ENCODE results near the gene FOXS1.

Gene FOXS1

DNA sequence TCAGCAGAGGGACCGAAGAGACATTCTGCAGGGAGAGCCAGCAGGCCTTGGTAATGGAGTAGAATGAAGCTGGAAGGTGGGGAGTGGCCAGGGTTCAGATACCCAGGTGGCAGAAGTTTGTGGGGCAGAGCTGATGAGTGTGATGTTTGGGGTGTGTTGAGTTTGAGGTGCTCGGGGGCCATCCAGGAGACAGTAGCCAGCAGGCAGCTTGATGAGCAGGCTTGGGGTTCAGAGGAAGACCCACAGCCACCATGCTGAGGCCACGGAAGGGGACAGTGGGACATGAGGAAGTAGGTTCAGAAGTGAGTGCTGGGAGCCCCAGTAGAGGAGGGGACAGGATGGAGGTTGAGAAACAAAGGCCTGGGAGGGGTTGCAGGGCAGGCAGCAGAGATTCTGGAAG is 11.1 kb upstream of the FOXS1 start:
- no peak overlapping the region for H3K4me3 ChIP-seq (ENCODE audit: low read length)
- no peak for DNase-seq (ENCODE audit: low read depth)
- TF ChIP-seq, protein P1, sequence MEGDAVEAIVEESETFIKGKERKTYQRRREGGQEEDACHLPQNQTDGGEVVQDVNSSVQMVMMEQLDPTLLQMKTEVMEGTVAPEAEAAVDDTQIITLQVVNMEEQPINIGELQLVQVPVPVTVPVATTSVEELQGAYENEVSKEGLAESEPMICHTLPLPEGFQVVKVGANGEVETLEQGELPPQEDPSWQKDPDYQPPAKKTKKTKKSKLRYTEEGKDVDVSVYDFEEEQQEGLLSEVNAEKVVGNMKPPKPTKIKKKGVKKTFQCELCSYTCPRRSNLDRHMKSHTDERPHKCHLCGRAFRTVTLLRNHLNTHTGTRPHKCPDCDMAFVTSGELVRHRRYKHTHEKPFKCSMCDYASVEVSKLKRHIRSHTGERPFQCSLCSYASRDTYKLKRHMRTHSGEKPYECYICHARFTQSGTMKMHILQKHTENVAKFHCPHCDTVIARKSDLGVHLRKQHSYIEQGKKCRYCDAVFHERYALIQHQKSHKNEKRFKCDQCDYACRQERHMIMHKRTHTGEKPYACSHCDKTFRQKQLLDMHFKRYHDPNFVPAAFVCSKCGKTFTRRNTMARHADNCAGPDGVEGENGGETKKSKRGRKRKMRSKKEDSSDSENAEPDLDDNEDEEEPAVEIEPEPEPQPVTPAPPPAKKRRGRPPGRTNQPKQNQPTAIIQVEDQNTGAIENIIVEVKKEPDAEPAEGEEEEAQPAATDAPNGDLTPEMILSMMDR (conservative IDR thresholded peaks at IDR 0.05; ENCODE audit: low read length) = no peak

DNA sequence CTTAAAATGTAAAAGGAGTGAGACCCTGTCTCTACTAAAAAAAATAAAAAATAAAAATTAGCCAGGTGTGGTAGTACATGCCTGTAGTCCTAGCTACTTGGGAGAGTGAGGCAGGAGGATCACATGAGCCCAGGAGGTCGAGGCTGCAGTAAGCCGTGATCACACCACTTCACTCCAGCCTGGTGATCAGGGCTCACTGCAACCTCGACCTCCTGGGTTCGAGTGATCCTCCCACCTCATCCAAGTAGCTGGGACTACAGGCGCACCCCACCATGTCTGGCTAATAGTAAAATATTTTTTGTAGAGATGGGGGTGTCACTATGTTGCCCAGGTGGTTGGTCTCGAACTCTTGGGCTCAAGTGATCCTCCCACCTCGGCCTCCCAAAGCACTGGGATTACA is 8.1 kb upstream of the FOXS1 start:
- TF ChIP-seq, protein P1 (conservative IDR thresholded peaks at IDR 0.05; ENCODE audit: low read length) = no peak
- H3K4me3 ChIP-seq (ENCODE audit: low read length) = no peak overlapping the region
- DNase-seq (ENCODE audit: low read depth) = no peak

DNA sequence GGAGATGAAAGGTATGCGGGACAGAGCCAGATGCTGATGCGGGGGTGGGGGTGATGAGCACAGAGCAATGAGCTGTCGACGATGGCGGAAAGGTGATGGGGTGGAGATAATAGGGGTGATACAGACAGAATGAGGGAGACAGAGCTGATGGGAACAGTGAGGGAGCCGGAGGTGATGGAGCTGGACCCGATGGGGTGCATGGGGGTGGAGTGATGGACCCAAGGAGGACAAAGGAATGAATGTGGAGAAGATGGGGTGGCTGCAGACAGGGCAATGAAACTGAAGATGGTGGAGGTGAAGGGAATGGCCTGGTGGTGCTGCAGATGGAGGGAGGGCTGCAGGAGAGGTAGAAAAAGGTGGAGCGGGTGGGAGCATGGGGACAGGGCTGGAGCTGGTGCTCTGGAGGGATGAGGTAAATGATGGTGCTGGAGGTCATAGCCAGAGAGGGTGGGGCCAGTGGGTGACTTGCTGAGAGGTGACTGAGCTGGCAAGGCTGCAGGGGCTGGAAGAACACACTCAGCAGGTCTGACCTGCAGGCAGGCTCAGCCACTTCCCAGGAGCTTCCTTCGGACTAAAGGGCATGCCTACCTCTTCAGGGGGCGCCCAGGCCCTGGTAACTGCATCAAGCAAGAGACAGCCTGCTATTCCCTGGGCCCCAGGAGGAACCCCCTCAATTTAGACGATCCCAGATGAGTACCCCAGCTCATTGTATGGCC is 6.0 kb upstream of the FOXS1 start:
- no peak for DNase-seq (ENCODE audit: low read depth)
- TF ChIP-seq, protein P1 (conservative IDR thresholded peaks at IDR 0.05; ENCODE audit: low read length) = no peak
- H3K4me3 ChIP-seq (ENCODE audit: low read length) = no peak overlapping the region

DNA sequence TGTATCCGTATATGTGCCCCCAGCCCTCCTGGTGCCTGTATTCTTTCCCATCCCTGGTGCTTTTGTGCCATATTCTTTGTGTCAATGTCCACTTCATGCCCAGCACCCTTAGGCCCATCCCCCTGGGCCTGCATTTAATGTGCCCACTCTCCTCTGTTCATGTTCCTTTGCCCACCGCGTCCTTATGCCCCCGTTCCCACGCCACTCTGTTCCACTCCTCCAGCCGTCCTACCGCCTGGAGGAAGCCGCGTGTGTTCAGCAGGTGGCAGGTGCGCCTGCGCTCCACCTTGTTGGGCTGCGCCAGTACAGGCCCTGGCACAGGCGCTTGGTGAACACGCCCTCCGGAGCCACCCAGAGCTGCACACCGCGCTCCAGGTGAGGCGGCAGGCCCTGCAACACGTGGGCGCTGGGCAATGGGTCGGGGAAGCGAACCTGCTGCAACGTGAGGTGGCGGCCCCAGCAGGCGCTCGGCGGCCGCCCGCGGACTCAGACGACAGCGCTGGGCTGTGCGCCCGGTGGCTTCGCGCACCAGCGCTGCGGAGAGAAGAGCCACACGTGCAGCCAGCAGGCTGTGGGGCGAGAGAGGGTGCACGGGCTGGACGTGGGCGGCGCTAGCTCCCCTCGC is 4.0 kb upstream of the FOXS1 start:
- no peak for DNase-seq (ENCODE audit: low read depth)

DNA sequence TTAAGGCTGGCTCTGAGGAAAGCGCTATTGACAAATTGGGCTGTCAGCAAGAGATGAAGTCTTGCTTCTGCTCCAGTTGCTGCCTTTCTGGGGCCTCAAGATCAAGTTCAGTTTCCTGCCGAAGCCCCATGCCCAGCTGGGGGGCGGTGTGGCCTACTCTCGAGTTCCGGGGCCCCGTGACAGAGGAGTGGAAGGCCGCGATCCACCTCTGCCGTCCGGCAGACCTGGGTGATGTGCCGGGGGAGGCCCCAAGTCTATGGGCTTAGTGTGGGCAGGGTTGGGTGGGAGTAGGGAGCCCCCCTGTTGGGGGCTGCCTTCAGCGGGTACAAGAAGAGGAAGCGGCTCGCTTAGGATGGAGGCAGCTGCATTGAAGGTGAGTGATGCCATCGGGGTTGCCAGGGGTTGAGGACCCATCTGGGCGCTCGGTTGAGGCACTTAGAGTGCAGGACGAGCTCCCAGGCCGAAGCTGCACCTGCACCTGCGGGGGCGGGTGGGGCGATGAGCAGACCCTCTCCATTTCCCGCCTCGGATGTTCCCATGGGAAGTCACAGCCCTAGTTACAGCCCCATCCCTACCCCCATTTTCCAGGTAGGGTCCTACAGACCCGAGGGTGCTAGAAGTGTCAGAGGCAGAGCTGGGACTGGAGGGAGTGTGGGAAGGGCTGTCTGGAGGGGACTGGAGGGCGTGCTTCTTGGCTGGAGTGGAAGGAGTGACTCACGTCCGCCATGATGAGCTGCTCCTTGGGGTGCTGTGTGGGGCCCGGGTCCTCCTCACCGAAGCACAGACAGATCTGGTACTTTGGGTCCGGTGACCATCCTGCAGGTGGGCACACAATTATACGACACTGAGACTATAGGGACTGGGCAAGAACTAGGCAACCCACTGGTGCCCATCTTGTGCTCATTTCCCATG is 2.9 kb upstream of the FOXS1 start:
- TF ChIP-seq, protein P1 (conservative IDR thresholded peaks at IDR 0.05; ENCODE audit: low read length) = no peak
- no peak for DNase-seq (ENCODE audit: low read depth)
- H3K4me3 ChIP-seq (ENCODE audit: low read length) = no peak overlapping the region

More for the DNA sequence above, 4.0 kb upstream of the FOXS1 start:
- TF ChIP-seq, protein P1 (conservative IDR thresholded peaks at IDR 0.05; ENCODE audit: low read length) = no peak
- H3K4me3 ChIP-seq (ENCODE audit: low read length) = no peak overlapping the region

DNA sequence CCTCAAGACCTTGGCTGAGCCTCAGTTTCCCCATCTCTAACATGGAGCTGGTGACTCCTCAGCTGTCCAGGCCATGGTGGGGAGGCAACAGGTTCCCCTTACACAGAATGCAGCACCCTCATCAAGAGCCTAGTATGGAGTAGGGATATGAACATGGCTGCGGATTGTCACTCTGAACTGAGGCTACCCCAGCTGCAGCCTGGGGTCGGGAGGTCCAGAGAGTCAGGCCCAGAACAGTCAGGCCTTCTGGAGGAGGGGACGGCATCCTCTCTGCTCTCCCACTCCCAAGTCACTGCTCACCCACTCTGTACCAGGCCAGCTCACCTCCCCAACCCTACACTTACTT is 1.4 kb upstream of the FOXS1 start:
- TF ChIP-seq, protein P1 (conservative IDR thresholded peaks at IDR 0.05; ENCODE audit: low read length) = no peak
- DNase-seq (ENCODE audit: low read depth) = no peak
- H3K4me3 ChIP-seq (ENCODE audit: low read length) = no peak overlapping the region
